Measurements from ENCODE around the gene RPS15.

Gene RPS15

GRCh38 chr19:1467490-1468273 is 29.5 kb downstream of the RPS15 start:
- no peak for DNase-seq (ENCODE audit: extremely low read depth, low read depth)
- H3K4me3 ChIP-seq (replicated peaks; ENCODE audit: low read depth, low read length): no peak overlapping the region
- TF ChIP-seq CTCF (IDR thresholded peaks at IDR 0.05; ENCODE audit: low read depth, low read length, missing control alignments): no peak

DNA sequence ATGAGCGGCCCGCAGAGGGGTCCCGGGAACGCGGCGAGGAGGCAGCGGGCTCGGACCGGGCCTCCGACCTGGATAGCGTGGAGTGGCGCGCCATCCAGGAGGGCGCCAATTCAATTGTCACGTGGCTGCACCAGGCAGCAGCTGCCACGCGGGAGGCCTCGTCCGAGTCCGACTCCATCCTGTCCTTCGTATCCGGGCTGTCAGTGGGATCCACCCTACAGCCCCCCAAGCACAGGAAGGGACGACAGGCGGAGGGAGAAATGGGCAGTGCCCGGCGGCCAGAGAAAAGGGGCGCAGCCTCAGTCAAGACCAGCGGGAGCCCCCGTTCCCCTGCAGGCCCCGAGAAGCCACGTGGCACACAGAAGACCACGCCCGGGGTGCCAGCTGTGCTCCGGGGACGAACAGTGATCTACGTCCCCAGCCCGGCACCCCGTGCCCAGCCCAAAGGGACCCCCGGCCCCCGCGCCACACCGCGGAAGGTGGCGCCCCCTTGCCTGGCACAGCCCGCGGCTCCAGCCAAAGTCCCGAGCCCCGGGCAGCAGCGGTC is 30.2 kb downstream of the RPS15 start:
- DNase-seq (ENCODE audit: extremely low read depth, low read depth): no peak
- no peak overlapping the region for H3K4me3 ChIP-seq (replicated peaks; ENCODE audit: low read depth, low read length)
- no peak for TF ChIP-seq CTCF (IDR thresholded peaks at IDR 0.05; ENCODE audit: low read depth, low read length, missing control alignments)

- TF ChIP-seq CTCF (IDR thresholded peaks at IDR 0.05; ENCODE audit: low read depth, low read length, missing control alignments): no peak
- no peak for DNase-seq (ENCODE audit: extremely low read depth, low read depth)
- H3K4me3 ChIP-seq (replicated peaks; ENCODE audit: low read depth, low read length): no peak overlapping the region
These were observed 30.6 kb downstream of the RPS15 start for GRCh38 chr19:1468821-1469254.

DNA sequence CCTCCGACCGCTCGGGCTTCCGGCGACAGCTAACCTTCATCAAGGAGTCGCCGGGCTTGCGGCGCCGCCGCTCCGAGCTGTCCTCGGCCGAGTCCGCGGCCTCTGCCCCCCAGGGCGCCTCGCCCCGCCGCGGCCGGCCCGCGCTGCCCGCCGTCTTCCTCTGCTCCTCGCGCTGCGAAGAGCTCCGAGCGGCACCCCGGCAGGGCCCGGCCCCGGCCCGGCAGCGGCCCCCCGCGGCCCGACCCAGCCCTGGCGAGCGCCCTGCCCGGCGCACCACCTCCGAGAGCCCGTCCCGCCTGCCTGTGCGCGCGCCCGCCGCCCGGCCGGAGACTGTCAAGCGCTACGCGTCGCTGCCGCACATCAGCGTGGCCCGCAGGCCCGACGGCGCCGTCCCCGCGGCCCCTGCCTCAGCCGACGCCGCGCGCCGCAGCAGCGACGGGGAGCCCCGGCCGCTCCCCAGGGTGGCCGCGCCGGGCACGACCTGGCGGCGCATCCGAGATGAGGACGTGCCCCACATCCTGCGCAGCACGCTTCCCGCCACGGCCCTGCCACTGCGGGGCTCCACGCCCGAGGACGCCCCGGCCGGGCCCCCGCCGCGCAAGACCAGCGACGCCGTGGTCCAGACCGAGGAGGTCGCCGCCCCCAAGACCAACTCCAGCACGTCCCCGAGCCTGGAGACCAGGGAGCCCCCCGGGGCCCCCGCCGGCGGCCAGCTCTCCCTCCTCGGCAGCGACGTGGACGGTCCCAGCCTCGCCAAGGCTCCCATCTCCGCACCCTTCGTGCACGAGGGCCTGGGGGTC is 31.3 kb downstream of the RPS15 start:
- TF ChIP-seq CTCF (IDR thresholded peaks at IDR 0.05; ENCODE audit: low read depth, low read length, missing control alignments): no peak
- no peak for DNase-seq (ENCODE audit: extremely low read depth, low read depth)
- H3K4me3 ChIP-seq (replicated peaks; ENCODE audit: low read depth, low read length): no peak overlapping the region

- TF ChIP-seq CTCF (IDR thresholded peaks at IDR 0.05; ENCODE audit: low read depth, low read length, missing control alignments): no peak
- no peak for DNase-seq (ENCODE audit: extremely low read depth, low read depth)
- H3K4me3 ChIP-seq (replicated peaks; ENCODE audit: low read depth, low read length): no peak overlapping the region
These were observed 31.8 kb downstream of the RPS15 start for GRCh38 chr19:1470055-1470304.

DNA sequence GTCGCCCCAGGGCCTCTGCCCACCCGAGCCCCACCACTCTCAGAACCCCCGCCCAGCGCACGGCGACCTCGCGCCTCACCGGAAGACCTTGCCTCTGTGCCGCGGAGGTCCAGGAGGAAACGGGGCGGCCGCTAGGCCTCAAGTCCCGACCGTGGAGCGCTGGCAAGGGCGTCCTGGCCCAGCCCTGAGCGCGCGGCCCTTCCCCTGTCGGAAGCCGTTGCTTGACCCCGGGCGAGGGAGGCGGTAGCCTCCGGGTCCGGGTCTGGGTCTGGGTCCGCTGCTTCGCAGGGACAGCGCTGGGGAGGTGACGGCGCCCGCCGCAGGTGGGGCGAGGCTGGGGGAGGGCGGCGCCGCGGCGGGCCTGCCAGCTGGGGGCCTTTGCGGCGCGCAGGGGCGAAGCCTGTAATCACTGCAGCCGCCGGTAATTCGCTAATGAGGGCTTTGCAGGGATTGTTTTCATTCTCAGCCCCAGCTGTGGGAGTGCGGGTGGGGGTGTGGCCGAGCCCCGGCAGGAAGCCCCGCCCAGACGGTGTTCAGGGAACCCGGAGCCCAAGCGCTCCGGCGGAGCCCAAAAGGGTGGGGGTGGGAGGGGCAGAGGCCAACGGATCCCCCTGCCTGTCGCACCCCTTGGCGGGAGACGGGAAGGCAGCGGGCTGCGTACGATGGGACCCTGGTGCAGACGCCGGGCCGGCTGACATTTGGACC is 32.3 kb downstream of the RPS15 start:
- TF ChIP-seq CTCF (IDR thresholded peaks at IDR 0.05; ENCODE audit: low read depth, low read length, missing control alignments): no peak
- H3K4me3 ChIP-seq (replicated peaks; ENCODE audit: low read depth, low read length): no peak overlapping the region
- DNase-seq (ENCODE audit: extremely low read depth, low read depth): no peak
